Cerebellar nuclear complex (tissue), 1 donor: ENCODE results near the gene TOLLIP.
"Not testable (repeated sequence)": the region's sequence is repeated elsewhere in the genome, so short reads cannot be mapped to it uniquely, and the experiment has no call there.

ENCODE experiments used
- DNase-seq, 2 experiments: peaks; one replicate each; lab custom pipeline; 2025; lab: John Stamatoyannopoulos, UW

Gene TOLLIP

DNA sequence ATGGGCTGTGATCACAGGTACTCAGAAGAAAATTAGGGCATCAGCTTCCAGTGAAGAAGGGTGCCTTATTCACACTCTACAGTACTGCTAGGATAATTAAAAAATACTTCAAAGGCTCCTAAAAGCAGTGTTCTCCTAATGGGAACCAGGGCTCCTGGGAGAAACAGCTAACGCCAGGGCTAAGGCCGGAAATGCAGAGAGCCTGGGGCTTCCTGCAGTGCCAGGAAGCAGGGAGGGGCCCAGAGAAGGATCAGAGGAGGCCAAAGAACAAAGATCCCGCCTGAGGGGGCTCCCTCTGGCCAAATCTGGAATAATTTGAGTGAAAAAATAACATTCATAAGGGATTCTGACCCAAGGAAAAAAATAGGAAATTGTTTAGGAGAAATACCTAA, 27.5 kb downstream of the TOLLIP start:
- DNase-seq: no peak

DNA sequence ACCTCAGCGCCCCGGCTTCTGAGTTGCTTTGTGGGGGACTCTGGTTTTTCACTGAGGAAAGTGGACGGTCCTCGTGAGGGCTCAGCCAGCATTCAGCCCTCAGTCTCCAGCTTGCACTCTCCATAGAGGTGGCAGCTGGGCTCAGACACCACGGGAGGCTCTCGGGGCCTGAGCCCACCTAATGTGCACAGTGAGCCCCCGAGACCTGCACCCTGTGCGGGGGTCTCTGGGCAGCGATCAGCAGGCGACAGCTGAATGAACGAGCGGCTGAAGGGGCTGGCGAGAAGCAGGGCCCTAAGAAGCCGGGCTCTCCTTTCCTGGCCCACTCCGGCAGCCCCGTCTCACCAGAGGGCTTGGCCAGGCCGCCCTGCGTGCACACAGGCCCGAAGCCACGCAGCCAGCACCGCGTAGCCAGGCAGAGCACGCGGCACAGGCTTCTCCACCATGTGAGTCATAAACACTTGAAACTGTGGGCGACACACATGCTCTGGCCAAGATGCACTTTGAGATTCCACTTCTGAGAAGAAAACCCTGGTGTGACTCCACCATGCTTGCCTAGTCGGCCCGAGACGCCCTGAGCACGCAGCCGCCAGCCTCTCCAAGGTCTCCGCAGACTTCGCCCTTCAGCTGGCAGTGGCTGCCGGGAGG, 28.0 kb downstream of the TOLLIP start:
- no peak for DNase-seq

DNA sequence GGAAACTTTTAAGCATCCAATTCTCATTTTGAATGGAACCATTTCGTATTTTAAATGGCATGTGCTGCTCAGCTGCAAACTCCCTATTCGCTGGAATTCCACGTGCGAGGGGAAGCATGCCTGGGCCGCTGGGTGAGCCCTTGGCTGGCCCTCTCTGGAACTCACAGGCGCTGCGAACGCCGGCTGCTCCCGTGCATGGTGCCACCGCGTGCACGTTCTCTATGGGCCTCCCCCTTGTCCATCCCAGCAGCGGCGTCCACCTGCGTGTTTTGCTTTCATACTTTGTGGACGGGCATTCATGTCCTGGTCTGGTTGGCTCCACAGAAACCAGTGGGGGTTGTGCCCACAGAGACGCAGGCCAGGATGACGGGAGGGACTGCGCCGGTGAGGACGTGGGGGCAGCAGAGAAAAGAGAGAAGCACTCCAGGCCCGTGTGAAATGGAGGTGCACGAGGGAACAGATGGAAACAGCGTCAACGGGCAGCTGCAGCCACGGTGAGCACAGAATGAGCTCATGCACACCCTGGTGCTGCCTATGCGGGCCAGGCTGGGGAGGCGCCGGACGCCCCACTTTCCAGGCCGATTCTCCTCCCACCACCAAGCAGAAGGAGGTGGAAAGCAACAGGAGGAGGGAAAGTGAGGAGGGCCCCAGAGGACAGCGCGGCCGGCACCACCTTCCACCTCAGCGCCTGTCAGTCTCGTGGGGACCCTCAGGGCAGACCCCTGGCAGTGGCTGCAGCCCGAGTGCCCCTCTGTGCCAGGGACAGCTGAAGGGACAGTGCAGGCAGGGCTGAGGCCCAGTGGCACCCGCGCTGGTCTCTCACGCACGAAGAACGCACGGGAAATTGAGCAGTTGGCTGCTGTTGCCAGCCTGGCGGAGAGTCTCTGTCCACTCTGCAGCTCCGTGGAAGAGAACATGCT, 29.1 kb downstream of the TOLLIP start:
- DNase-seq: no peak

DNA sequence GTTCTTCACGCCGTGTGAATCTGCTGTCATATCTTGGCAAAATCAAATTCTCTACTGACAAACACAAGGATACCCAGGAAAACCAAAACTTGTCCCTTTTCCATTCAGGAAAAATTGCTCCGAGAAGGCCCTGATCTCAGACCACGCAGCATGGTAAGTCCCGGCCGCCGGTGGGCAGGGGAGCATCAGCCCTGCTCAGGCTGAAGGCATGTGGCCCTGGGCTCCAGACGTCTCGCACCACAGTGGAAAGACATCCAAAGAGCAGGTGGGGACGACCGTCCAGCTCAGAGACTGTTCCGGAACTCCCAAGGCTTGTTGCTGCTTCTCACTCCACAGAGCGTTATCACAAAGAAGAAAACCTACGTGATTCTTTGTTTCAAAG, 29.8 kb downstream of the TOLLIP start:
- no peak for DNase-seq

DNA sequence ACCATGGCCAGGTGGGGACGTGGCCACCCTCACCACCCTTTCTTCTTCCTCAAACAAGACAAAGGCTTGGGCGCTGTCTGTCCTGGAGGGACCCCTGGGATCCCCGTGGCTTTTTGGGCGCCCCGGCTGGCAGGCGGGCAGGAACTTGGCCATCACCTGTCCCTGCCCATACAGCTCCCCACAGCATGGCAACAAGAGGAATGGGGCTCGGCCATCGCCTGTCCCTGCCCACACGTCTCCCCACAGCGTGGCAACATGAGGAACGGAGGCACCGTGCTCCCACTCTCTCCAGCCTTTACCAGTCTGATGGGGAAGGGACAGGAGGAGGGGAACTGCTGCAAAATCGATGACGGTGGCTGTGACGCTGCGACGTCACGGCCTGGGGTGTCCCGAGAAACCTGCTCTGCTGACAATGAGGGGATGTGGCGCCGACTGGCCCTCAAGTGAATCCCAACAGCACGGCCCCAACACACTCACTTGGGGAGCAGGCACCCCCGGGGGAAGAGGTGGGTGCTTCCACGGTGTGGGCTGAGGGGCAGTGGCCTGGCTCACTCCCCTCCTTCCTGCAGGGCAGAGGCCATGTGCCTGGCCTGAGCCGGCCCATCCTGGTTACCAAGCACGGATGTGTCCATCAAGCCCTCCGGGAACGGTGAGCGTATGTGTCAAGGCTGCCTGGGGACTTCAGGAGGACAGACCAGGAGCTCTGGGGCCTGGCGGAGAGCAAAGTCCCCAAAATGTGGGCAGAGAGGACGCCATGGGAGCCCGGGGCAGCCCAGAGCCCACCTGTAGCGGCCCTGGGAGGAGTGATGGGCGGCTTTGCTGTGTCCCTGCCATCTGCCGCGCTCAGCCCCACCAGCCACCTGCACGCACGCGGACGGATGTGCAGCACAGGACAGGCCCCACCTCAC, 30.4 kb downstream of the TOLLIP start:
- no peak for DNase-seq

DNA sequence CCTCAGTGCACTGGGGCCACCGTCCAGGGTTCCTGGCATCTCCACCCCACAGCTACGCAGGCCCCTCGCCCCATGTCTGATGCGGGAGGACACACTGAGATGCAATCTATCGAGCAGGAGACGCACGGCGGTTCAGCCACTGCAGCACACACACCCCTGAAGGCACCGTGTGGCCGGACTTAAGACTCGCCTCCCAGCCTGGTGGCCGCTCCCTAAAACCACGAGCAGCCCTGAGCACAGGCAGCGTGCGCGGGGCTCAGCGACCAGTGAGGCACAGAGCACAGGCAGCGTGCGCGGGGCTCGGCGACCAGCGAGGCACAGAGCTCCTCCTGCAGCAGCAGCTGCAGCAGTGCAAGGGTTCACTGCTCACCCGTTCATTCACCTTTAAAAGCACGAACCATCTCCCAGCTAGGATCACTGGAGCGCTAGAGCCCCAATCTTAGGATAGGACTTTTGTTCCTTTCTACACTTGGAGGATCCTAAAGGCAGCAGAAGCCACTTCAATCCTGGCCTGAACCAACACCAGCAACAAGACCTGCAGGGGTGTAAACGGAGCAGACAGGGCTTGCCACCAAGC, 31.4 kb downstream of the TOLLIP start:
- no peak for DNase-seq

DNA sequence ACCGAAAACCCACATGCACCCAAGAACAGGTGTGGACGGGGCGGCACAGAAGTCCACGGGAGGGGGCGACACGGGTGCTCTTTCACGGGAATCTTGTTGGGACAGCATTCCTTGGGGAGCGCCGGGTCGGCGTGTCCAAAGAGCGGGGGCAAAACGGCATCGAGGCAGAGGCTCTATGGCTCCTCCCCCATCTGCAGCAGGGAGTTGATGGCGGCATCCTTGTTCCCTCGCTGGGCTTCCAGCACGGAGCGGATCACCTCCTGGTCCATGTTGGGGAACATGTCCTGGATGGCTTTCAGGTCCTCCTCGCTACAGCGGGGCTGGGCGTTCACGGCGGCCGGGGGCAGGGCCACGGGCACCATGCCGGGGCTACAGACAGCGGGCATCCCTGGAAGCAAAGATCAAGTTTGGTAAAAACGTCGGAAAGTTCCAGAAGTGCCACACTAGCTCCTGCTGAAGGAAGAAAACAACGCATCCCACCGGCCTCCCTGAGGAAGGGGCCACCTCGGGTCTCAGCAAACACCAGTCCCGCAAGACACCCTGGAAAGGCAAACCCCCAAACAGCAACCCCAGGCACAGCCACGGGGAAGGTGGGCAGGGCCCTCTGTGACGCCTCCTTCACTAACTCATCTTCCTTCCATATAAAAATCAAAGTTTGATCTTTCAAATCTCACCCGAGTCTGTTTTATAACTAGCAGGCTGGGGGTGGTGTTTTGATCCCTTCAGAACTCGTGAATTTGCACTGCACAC, 32.4 kb downstream of the TOLLIP start:
- DNase-seq: no peak

DNA sequence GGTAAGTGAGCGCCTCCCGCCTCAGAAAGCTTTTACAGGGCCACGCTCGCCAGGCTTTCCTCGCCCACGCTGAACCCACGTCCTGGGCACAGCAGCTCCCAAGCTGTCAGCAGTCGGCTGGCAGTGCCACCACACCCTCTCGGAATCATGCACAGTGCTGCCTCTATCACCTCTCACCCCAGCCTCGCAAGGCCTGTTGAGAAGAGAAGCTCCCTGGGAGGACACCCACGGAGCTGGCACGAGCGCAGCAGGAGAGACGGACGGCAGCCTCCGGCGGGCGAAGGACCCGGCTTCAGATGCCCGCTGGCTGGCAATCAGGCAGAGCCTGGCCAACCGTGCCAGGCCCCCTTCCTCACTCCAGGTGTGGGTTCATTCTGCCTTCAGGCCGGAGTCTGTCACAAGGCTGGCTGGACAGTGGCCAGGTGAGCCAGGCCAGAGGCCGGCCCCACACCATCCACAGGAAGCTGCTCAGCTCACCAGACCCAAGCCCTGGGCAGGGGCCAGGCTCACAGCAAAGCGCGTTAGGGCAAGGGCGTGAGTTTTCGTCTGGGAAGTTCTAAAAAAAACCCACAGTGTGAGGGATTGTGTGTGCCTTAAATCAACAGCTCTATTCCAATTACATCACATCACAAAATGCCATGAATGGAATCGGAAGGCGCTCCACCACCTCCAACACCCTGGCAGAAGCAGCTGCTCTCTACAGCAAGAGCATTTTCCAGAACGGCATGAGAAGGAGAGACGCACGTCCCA, 33.2 kb downstream of the TOLLIP start:
- DNase-seq: no peak

DNA sequence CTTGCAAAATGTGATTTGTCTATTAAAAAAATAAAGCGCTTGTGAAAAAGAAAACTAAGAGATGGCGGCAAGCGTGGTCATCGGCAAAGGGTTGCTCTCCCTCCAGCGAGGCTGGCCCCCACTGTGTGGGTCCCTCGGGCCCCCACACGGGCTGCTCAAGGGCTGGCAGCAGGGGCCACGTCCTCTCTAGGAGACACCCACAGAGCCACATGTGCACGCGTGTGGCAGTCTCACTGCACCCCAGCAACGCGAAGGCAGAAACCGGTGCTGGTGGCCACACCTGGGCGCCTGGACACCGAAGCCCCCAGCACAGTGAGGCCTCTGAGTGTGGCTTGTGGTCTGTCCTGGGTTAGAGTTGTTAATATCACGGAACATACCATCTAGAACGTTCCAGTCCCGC, 34.4 kb downstream of the TOLLIP start:
- no peak for DNase-seq

DNA sequence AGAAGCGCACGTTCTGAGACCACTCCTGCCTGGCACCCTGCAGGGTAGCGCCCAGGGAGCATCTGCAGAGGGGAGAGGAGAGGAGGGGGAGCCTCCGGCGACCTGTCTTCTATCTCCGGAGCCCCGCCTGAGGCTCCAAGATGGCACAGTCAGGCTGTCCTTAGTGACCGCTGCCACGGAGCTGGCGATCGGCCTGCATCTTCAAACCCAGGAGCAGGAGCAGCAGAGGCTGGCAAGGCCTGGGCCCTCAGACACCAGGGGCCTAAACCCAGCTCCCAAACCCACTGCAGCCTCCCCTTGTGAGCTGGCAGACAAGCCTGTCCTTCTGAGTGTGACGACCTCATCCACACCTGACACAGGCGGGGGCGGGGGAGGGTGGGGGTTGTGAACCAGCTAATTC, 34.9 kb downstream of the TOLLIP start:
- DNase-seq: no peak

DNA sequence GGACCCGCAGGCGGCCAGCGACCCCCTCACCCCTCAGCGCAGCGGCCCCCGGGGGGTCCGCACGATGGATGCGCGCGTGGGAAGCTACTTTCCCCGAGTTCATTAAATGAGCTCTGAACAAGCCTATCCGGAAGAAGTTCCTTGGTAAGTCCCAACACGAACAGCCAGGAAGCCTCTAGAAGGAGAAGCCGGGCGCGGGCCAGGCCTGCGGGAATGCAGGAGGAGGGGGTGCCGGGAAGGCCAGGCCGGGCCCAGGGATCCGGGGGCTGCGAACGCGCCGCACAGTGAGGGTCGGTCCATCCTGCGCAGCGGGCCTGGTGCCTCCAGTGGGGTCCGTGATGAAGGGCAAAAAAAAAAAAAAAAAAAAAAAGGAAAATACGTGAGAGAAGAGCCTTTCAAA, 36.9 kb downstream of the TOLLIP start:
- no peak for DNase-seq

DNA sequence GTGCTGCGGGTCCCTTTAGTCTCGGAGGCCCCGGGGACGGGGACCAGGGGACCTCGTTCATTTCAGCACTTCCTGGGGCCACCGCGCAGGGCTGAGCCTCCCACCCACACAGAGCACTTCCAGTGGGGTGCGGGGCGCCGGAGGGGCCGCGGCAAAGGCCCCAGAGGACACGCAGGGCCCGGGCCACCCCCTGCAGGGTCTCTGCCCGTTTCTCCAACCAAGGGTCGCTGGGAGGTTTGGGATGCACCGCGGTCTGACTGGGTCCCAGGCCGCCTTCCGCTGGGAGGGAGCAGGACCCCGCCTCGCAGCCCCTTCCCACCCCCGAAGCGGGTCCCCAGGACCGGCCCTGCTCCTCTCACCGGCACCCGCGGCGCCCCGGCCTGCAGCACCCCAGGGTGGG, 37.5 kb downstream of the TOLLIP start:
- DNase-seq: no peak

DNA sequence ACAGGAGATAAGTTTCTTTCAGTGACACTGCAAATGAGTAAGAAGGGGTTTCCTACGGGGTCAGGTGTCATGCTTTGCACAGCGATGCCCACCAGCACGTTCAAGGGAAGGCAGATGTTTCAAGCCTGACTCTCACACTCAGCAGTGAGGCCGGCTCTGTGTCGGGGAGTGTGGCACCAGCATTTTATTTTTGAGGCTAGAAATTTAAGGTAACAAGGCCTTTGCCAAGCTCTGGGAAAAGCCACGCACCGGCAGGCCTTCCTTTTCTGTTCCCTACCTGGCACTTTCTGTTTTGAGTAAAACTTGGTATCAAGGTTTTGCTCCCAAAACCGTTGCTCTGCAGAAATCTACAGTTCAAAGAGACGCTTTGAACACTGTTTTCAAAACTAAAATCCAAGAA, 38.0 kb downstream of the TOLLIP start:
- no peak for DNase-seq

DNA sequence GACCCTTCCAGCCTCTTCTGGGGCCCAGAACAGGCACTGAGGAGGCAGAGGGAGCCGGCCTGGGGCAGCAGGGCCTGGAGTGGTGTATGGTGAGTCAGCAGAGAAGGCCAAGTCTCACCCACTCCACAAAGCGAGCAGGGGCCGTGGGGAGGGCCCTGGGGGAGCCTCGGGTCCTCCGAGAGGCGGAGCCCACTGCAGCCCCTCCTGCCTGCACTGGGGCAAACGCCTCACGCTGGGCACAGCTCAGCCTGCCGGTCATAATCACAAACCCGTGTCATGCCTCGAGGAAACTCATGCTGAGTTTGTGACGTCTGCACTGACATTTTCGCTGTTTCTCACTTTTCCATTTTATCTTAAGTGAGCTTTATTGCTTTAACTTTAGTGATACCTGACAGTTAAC, 38.4 kb downstream of the TOLLIP start:
- no peak for DNase-seq

DNA sequence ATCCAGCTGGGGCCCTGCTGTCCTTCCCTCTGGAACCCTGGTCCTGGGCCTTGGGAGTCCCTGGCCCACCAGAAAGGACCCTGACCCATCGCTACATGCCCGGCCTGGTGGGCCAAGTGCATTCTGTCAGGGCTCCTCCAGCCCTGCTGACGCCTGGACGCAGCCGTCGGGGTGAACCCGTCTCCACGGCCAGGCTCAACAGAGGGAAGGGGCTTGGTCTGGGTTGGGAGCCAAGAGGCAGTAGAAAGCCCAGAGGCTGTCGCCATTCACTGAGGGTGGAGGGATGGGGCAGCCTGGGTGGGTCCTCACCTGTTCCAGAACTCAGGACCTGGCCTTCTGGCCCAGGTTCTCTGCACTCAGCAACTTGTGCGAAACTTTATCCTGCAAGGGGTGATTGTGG, 39.0 kb downstream of the TOLLIP start:
- DNase-seq: no peak

DNA sequence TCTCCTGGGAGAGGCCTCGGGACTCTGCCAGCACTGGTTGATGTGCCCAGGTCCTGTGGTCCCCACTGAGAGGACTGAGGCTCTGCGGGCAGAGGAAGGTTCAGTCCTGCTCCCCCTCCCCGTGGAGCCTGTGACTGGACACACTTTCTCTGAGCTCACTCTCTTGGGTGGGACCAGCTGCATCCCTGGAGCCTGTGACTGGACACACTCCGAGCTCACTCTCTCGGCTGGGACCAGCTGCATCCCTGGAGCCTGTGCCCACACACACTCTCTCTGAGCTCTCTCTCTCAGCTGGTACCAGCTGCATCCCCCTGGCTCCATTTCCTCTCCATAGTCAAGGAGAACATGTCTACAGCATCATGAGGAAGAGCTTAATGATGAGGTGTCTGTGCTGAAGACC, 39.5 kb downstream of the TOLLIP start:
- DNase-seq: no peak

DNA sequence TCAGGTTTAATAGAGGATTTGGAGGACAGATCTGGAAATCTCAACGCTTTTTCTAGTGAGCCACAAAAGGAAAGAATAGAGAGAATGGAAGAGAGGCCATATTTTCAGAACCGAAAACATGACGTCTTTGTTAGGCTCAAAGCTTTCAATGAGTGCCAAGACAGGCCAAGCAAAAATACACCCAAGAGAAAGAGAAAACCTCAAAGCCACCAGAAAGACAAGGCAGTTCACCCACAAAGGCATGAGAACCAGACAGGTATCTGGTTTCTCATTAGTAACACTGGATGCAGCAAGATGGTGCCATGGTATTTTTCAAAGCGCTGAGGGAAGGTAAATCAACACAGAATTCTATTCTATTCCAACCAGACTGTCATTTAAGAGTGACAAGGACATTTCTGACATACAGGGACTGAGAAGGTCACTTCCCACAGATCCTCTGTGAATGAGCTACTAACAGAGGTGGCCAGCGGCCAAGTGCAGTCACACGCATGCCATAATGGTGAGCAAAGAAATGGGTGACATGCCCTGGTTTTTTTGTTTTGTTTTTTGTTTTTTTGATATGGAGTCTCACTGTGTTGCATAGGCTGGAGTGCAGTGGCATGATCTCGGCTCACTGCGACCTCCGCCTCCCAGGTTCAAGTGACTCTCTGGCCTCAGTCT, 41.9 kb downstream of the TOLLIP start:
- no peak for DNase-seq

DNA sequence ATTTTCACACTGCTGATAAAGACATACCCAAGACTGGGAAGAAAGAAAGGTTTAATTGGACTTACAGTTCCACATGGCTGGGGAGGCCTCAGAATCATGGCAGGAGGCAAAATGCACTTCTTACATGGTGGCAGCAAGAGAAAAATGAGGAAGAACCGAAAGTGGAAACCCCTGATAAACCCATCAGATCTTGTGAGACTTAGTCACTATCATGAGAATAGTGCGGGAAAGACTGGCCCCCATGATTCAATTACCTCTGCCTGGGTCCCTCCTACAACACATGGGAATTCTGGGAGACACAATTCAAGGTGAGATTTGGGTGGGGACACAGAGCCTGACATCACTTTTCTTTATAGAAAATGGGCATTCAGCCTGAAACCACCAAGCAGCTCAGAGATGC, 42.5 kb downstream of the TOLLIP start:
- not testable (repeated sequence) for DNase-seq

DNA sequence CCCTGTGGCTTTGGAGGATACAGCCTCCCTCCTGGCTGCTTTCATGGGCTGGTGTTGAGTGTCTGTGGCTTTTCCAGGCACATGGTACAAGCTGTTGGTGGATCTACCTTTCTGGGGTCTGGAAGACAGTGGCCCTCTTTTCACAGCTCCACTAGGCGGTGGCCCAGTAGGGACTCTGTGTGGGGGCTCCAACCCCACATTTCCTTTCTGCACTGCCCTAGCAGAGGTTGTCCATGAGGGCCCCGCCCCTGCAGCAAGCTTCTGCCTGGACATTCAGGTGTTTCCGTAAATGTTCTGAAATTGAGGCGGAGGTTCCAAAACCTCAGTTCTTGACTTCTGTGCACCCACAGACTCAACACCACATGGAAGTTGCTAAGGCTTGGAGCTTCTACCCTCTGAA, 44.0 kb downstream of the TOLLIP start:
- not testable (repeated sequence) for DNase-seq

DNA sequence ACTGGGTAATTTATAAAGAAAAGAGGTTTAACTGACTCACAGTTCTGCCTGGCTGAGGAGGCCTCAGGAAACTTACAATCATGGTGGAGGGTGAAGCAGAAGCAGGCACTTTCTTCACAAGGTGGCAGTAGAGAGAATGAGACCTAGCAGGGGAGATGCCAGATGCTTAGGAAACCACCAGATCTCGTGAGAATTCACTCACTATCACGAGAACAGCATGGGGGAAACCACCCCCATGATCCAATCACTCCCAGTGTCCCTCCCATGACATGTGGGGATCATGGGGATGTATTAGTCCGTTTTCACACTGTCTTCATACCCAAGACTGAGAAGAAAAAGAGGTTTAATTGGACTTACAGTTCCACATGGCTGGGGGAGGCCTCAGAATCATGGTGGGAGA, 45.0 kb downstream of the TOLLIP start:
- DNase-seq: not testable (repeated sequence)
